Left renal cortex interstitium (tissue), 4 donors: ENCODE measurements around the gene MORN1. TPM values are rescaled to one million over a fixed set of nuclear protein-coding genes. Genes with fewer than 3 reads are reported as not detected.
A peak's percentile ranks its signal among the peaks of the same experiment; 100 is the strongest.

Experiments used
- DNase-seq, 4 donors: peaks; one replicate each; pipeline ENCODE4 v3.0.0-alpha.2; 2013; ENCODE audit warnings: low read depth in 4 of 4, low spot score in 2 of 4, missing footprints in 1 of 4
- polyA plus RNA-seq, 4 donors: library from polyadenylated mRNA; unstranded; fragments of 120-200 nt; gene quantifications; one replicate each; pipeline ENCODE4 v1.2.1, GENCODE V29; 2013; ENCODE audit not compliant: insufficient read length in 4 of 4

Gene MORN1
- polyA plus RNA-seq, 4 donors = 9.3 to 21.2 (median 16.6) TPM

DNA sequence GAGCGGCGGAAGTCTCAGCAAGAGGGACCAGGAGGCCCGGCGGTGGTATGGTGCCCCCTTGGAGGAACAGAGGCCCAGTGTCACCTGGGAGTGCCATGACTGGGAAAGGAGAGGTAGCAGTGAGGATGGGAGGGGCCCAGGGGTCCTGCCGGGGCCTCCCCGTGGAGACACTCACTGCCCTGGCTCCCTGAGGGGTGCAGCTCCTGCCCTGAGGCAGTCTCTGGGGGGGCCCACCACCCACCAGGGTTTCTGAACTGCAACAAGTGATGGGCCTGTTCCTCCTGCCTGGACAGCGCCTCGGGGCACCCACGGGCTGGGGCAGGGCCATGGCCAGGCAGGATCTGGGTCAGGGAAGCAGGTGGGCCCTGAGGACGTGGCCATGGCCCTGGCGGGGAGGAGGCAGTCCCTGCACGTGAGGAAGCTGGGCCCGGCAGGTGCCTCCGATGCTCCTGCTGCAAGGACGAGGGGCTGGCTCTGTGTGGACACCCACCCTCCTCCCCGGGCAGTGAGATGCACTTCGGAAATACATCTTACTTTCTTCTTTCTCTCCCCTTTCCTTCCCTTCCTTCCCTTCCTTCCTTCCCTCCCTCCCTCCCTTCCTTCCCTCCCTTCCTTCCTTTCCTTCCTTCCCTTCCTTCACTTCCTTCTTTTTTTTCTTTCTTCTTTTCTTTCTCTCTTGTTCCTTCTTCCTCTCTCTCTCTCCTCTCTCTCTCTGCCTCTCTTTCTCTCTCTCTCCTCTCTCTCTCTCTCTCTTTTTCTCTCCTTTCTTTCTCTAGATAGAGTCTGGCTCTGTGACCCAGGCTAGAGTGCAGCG lies 66.6 kb downstream of the MORN1 start:
- DNase-seq = no peak

- DNase-seq = no peak
Observed at GRCh38 chr1:2323451-2323974, 67.8 kb downstream of the MORN1 start.

GRCh38 chr1:2322581-2323211 lies 68.7 kb downstream of the MORN1 start:
- no peak for DNase-seq

GRCh38 chr1:2322065-2322571 lies 69.2 kb downstream of the MORN1 start:
- DNase-seq = peak; percentile 55 to 82 (median 76)

DNA sequence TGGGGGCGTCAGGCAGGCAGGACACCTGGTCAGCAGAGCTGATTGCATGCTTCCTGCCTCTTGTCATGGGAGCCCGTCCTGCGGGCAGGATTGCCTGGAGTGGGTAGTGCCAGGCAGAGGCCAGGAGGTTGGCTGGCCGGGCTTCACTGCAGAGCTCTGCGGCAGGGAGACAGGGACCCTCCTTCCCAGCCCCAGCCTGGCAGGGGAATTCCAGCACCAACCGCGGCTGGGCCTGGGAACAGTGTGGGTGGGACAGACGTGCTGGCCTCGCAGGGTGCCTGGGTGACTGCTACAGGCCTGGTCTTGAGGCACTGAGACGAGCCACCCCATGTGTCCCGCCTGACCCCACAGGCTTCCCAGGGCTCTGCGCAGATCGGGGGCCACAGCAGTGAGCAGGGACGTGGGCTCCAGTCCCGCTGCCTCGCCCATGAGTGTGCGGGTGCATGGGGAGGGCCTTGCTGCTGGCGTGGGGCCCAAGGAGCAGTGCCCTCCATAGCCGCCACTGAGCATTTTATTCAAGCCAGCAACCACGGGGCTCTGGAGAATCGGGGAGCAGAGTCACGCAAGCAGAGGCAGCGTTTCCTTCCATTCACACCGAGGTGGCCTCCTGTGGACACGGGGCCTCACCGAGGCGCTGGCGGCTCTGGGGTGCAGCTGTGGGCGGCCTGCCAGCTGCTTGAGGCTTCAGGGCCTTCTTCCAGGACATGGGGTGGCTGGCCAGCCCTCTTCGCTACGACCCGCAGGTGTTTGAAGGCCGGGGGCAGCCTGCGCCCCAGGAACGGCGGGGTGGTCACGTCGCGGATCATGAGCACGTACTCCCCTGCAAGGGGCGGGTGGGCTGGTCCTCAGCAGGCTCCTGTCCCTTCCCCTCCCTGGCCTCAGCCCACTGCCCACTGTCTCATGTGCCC lies 70.3 kb downstream of the MORN1 start:
- DNase-seq = no peak

DNA sequence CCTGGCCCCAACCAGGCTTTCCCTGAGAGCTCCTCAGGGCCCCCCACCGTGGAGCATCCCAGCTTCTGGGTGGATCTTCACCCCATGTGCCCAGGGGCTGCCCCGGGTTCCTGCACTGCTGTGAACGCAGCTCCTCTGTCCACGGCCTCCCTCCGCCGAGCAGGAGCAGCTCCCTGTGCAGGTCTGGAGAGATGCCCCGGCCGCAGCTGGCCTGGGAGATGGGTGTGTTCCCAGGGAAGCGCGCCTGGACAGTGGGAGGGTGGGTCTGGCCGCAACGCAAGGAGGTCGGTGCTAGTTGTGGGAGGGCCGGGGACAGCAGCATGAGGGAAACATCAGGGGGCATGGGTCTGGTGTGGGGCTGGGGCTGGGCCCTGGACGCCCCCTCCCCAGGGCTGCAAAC lies 71.3 kb downstream of the MORN1 start:
- DNase-seq = no peak

DNA sequence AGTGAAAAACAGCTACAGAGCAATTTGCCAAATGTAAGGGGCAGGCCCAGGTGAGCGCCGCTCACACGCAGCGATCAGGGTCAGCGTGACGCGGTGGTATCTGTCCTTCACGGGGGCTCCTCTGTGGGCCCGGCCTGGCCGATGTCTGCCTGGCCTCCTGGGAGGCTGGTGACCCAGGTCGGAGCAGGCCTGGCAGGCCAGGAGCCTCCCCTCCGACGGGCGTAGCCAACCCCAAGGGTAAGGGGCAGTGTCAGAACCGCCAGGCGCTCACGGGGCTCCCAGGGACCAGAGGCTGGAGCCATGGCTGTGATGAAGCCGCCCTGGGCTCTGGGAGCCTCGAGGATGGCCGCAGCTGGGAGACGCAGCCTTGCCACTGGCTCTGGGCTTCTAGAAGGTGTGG lies 72.1 kb downstream of the MORN1 start:
- DNase-seq = no peak

GRCh38 chr1:2318314-2319278 lies 72.8 kb downstream of the MORN1 start:
- DNase-seq = no peak

DNA sequence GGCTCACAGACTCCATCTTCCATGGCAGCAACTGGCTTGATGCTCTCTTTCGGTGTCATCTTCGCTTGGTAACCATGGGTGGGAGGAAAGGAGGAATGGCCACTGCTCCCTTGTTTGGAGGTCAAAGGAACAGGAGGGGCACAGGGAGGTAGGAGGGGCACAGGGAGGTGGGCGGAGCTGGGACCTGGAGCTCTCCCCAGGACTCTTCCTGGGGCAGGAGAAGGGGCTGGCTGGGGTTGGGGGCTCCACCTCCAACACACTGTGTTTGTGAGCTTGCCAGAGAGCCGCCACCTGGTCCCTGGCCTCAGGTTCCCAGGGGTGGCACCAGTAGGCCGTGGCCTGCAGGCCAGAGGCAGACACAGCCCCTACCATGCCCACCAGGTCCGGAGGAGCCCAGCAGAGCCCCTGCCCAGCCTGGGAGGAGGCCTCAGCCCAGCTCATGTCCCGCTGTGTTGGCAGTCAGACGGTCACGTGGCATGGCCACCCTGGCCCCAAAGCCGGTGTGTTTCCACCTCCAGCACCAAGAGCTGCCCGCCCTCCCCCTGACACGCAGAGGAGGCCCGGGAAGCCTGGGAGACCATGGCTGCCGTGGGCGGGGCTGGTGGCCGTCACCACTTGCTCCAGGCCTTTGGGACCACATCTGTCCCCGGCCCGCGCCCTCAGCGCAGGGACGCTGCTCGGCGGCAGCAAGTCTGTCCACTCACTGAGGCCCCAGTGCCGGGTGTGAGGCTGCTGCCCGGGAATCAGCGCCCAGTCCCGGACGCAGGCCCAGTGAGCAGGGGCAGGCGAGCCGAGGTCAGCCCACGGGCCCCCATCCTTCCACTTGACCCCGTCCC lies 73.9 kb downstream of the MORN1 start:
- DNase-seq = no peak

- no peak for DNase-seq
Observed at GRCh38 chr1:2316451-2316961, 74.8 kb downstream of the MORN1 start.

GRCh38 chr1:2315674-2316450 lies 75.5 kb downstream of the MORN1 start:
- no peak for DNase-seq

GRCh38 chr1:2314803-2315673 lies 76.3 kb downstream of the MORN1 start:
- DNase-seq = peak in 1 of 4 donors; percentile 54

DNA sequence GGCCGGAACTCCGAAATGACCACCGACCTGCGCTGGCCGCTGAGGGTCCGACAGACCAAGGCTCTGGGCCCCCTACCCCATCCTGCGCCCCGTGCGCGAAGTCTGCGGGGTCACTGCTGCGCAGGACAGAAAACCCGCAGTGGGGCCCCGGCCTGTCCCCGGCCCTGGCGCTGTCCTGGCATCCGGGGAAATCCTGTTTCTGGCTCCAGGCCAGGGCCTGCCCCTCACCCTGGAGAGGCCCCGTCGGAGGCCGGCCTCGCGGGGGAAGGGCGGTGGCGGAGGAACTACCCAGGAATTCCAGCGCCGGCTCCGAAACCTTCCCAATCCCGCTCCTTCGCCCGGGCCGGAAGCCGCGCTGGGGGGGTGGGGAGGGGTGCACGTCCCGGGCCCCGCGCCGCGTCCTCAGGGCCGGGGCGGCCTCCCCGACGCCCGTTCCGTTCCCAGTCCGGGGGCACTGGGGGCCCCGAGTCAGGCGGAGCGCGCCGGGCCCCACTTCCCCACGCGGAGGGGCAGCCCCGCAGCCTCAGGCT lies 77.0 kb downstream of the MORN1 start:
- peak in 2 of 4 donors; percentile 61 to 65 for DNase-seq

DNA sequence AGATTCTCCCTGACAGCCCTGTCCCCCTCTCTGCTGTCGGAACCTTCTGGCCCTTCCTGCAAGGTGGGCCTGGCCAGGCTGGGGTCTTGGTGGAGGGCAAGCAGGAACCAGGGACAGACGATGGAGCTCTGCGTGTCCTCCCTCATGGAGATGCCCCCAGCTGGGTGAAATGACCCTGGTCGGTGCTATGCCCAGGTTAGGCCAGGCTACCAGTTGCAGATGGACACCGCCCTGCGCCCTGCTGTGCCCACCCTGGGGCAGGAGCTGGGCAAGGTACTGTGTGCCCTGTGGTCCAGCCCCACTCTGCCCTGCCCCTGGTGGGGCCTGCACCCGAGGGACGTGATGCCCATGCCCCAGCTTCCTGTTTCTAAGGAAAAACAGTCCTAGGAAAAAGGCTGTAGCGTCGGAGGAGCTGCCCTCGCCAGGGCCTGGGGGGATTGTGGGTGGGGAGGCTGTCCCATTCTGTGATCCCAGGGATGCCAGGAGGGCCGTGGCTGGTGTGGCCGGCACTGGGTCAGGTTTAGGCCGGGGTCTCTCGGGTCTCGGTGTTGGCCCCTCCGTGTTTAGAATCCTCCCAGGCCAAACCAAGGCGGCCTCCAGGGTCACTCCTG lies 77.6 kb downstream of the MORN1 start:
- DNase-seq = no peak

DNA sequence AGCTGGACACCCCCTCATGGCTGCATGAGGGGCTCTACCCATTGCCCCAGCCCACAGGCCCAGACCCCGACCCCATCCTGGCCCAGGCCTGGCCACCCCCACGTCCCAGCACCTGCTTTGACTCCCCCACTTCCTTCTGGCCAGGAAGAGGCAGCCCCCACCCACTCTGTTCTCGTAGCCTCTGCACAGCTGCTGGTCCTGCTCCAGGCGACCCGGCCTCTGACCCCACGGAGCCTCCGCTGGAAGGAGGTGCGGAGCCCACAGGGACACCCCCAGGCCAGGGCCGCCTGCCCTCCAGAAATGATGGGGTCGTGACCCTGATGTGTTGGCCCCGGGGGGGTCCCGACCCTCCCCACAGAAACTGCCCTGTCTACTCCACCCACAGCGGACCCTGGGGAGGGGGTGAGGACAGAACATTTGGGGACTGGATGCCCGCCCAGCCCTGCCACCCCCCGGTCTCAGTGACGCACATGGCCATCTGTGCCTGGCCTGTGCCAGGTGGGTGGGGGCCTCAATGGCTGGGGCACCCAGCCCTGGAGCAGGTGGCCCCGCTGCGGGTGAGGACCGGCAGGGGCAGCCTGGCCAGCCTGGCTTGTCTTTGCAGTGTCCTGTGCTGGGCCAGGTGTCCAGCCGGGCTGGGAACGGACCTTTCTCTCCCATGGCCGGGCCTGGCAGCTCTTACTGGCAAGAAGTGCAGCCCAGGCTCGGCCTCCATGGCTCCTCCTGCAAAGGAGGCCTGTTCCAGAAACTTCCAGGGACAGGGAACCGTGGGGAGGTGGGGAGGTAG lies 78.6 kb downstream of the MORN1 start:
- DNase-seq = no peak
